Endothelial cell of umbilical vein (primary cell): ENCODE data around the gene MRPL32. TPM values are rescaled to one million over a fixed set of nuclear protein-coding genes. Genes with fewer than 3 reads are reported as not detected.

Experiments used
- BruUV-seq: library from RNA; stranded (reverse); fragments of 400-500 nt; replicated peaks from 2 replicates; lab custom pipeline; 2021; lab: Mats Ljungman, UMichigan
- CTCF ChIA-PET: fragments of 300-600, 350-600 bp; sonication (Branson Sonifier 250); formaldehyde crosslinking; loops from one replicate; lab custom pipeline; 2021; ENCODE audit warnings: antibody characterized with exemption, inconsistent platforms; lab: Charles Lee
- POLR2A ChIA-PET: fragments of 300-600, 350-600 bp; sonication (Branson Sonifier 250); formaldehyde crosslinking; loops from one replicate; lab custom pipeline; 2021; ENCODE audit warnings: antibody characterized with exemption, inconsistent platforms; lab: Charles Lee
- DNase-seq: peaks from one replicate; pipeline ENCODE4 v3.0.0-alpha.2; 2011; ENCODE audit warnings: low read depth, low spot score
- FAIRE-seq: peaks from 2 replicates; lab custom pipeline; 2011; peaks lifted over from hg19 to GRCh38; lab: Jason Lieb, UNC
- H2AFZ ChIP-seq: 2 replicates; pipeline ENCODE4 v1.6.0; 2012; ENCODE audit warnings: low read depth, low read length, control low read depth, inconsistent platforms
- H3K27ac ChIP-seq: 2 replicates; pipeline ENCODE4 v1.5.1; 2011; ENCODE audit warnings: low read depth, mild to moderate bottlenecking, control low read depth, low read length, moderate library complexity; ENCODE audit not compliant: insufficient read depth
- H3K27me3 ChIP-seq, 2 experiments: 2 replicates each; pipeline versions ENCODE4 v1.6.0 to v1.6.1; 2011; ENCODE audit warnings: low read length in 2 of 2, mixed read lengths in 1 of 2; ENCODE audit not compliant: control insufficient read depth in 2 of 2, insufficient read depth in 2 of 2
- H3K36me3 ChIP-seq, 2 experiments: 2 replicates in 1 of 2; 3 replicates in 1 of 2; pipeline ENCODE4 v1.5.1; 2011; ENCODE audit warnings: low read length in 2 of 2, mild to moderate bottlenecking in 1 of 2, moderate library complexity in 1 of 2; ENCODE audit not compliant: control insufficient read depth in 2 of 2, insufficient read depth in 2 of 2; ENCODE audit errors: extremely low read depth in 1 of 2
- H3K4me1 ChIP-seq: 3 replicates; pipeline ENCODE4 v1.5.1; 2011; ENCODE audit warnings: mild to moderate bottlenecking, low read length; ENCODE audit not compliant: control insufficient read depth, insufficient read depth; ENCODE audit errors: extremely low read depth
- H3K4me2 ChIP-seq: 2 replicates; pipeline ENCODE4 v1.6.1; 2011; ENCODE audit warnings: low read length, control low read depth, mixed read lengths; ENCODE audit not compliant: insufficient read depth
- H3K4me3 ChIP-seq, 3 experiments: fragments of 200-600 bp in 1 of 3; sonication (generic), shearing (Covaris generic) in 1 of 3; replicated peaks in 1 of 3; 2 replicates each; pipeline ENCODE4 v1.5.1; 2011 to 2016; ENCODE audit warnings: control low read depth in 3 of 3, low read length in 3 of 3, mild to moderate bottlenecking in 2 of 3, inconsistent platforms in 1 of 3, low read depth in 1 of 3, moderate library complexity in 1 of 3; ENCODE audit not compliant: insufficient read depth in 1 of 3
- H3K79me2 ChIP-seq: 2 replicates; pipeline ENCODE4 v1.6.0; 2012; ENCODE audit warnings: low read length, inconsistent platforms; ENCODE audit not compliant: control insufficient read depth, insufficient read depth
- H3K9ac ChIP-seq: replicated peaks from 2 replicates; pipeline ENCODE3; 2011; ENCODE audit warnings: low read length, control low read depth; ENCODE audit not compliant: insufficient read depth; ENCODE audit errors: extremely low read depth
- H3K9me1 ChIP-seq: replicated peaks from 3 replicates; pipeline ENCODE4 v1.6.0; 2011; ENCODE audit warnings: mild to moderate bottlenecking, low read length; ENCODE audit not compliant: control insufficient read depth, insufficient read depth; ENCODE audit errors: extremely low read depth
- H3K9me3 ChIP-seq: replicated peaks from 2 replicates; pipeline ENCODE4 v1.5.1; 2012; ENCODE audit warnings: low read length, inconsistent platforms; ENCODE audit not compliant: control insufficient read depth, insufficient read depth
- H4K20me1 ChIP-seq: replicated peaks from 2 replicates; pipeline ENCODE3; 2011; ENCODE audit warnings: mild to moderate bottlenecking, low read length; ENCODE audit not compliant: control insufficient read depth, insufficient read depth; ENCODE audit errors: extremely low read depth
- CTCF ChIP-seq, 2 donors: IDR thresholded peaks; 1 replicate in 1 of 2; 2 replicates in 1 of 2; pipeline ENCODE4 v1.5.1; 2011; ENCODE audit warnings: low read length in 2 of 2, mild to moderate bottlenecking in 2 of 2, moderate library complexity in 2 of 2, control low read depth in 1 of 2, inconsistent platforms in 1 of 2, low read depth in 1 of 2; ENCODE audit not compliant: insufficient read depth in 1 of 2; ENCODE audit errors: extremely low read depth in 1 of 2
- EZH2 ChIP-seq: IDR thresholded peaks from 2 replicates; pipeline ENCODE4 v1.6.1; 2012; ENCODE audit warnings: borderline replicate concordance, low read depth, mild to moderate bottlenecking, moderate library complexity, low read length, inconsistent platforms; ENCODE audit not compliant: severe bottlenecking
- FOS ChIP-seq: IDR thresholded peaks from 2 replicates; pipeline ENCODE4 v1.6.1; 2011; ENCODE audit warnings: mild to moderate bottlenecking, low read length, moderate library complexity, borderline replicate concordance; ENCODE audit not compliant: insufficient read depth
- GATA2 ChIP-seq: IDR thresholded peaks from 2 replicates; pipeline ENCODE4 v1.7.0; 2011; ENCODE audit warnings: low read depth, mild to moderate bottlenecking, moderate library complexity, mixed read lengths, low read length; ENCODE audit not compliant: insufficient read length, insufficient read depth
- JUN ChIP-seq: IDR thresholded peaks from 2 replicates; pipeline ENCODE4 v1.6.1; 2011; ENCODE audit warnings: borderline replicate concordance, low read depth; ENCODE audit not compliant: insufficient read length, insufficient read depth
- MAX ChIP-seq: IDR thresholded peaks from 2 replicates; pipeline ENCODE4 v1.6.1; 2011; ENCODE audit not compliant: insufficient read depth, insufficient read length
- MYC ChIP-seq: IDR thresholded peaks from one replicate; pipeline ENCODE4 v1.6.1; 2011; ENCODE audit warnings: mild to moderate bottlenecking, low read depth, low read length
- POLR2A ChIP-seq: IDR thresholded peaks from 2 replicates; pipeline ENCODE4 v1.6.1; 2012; ENCODE audit warnings: low read depth, mild to moderate bottlenecking, control low read depth, low read length
- POLR2AphosphoS5 ChIP-seq: IDR thresholded peaks from 2 replicates; pipeline ENCODE4 v1.6.1; 2012; ENCODE audit warnings: low read depth, mild to moderate bottlenecking, control low read depth, low read length, moderate library complexity; ENCODE audit not compliant: insufficient read depth
- dilution Hi-C: fragments of 300-500 bp; cut with MboI; formaldehyde crosslinking; loops from one replicate; pipeline ENCODE4 v1.15.0; 2019; ENCODE audit warnings: low sequenced_read_pairs; ENCODE audit not compliant: extremely low pct_ligation_motif_present
- intact Hi-C: fragments of 100-400 bp; cut with micrococcal nuclease; formaldehyde crosslinking; loops from one replicate; pipeline ENCODE4 v1.10.0; 2022
- polyA plus RNA-seq, 4 experiments: library from polyadenylated mRNA; depleted of rRNA in 3 of 4; stranded (reverse) in 3 of 4; unstranded in 1 of 4; fragments of >200 nt; gene quantifications; 2 replicates each; pipeline versions ENCODE4 v1.2.1 to v1.2.3, GENCODE V29; 2011 to 2012; ENCODE audit warnings: missing spikeins in 1 of 4
- total RNA-seq: library from RNA; stranded (reverse); gene quantifications from 2 replicates; pipeline ENCODE4 v1.2.3, GENCODE V29; 2021

MRPL32 gene
- total and polyA plus RNA-seq, 2 donors (not counting 3 experiments of a cell fraction or from before 2014, with no cell fraction given) = 39.9 to 62.2 TPM

DNA sequence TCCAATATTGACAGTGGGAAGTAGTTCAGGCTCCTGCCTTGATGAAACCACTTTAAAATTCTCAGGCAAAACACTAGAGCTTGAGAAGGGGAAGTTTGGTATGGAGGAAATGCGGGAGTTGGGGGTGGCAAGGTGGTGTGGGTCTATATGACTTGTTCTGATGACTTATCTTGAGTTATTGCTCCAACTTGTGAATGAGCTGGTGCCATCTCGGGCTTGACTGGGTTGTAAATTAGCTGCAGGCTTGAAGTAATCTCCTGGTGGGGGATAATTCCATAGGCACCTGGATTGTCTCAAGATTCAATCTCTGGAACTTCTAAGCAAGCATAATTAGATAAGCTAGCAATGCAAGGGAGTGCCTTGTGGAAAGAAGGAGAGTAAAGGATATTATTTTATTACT lies 29.0 kb downstream of the MRPL32 start:
- Histone ChIP-seq H3K27ac (no peak overlapping the region), H3K79me2 (no peaks in the 10 kb centered on the region), H3K9ac (no peak overlapping the region), H3K4me1 (no peaks in the 10 kb centered on the region), H3K9me1 (no peaks in the 10 kb centered on the region), H3K9me3 (no peaks in the 10 kb centered on the region), H3K4me3 (no peak overlapping the region), H2AFZ (no peak overlapping the region), H3K4me2 (no peak overlapping the region), H3K27me3 (peaks cover 0 to 4% of the 10 kb centered on the region in 2 experiments), H3K36me3 (no peaks in the 10 kb centered on the region), H4K20me1 (no peaks in the 10 kb centered on the region)
- ChIA-PET POLR2A (no interaction called here), CTCF (interaction anchor here (1.1 to 2.2 kb wide), 2 partner anchors 9 to 20 kb away, joined by 4 to 10 read pairs; no protein-coding TSS in a partner anchor)
- intact Hi-C loops (no loop called here), dilution Hi-C loops (no loop called here)
- FAIRE-seq = no peak
- DNase-seq = no peak
- no TSS peak for BruUV-seq
- TF ChIP-seq GATA2 = no peak
- TF ChIP-seq MAX = no peak
- no peak for TF ChIP-seq JUN
- TF ChIP-seq EZH2 = no peak
- TF ChIP-seq FOS = no peak
- TF ChIP-seq MYC = no peak
- no peak for TF ChIP-seq POLR2A
- TF ChIP-seq CTCF (IDR thresholded peaks at IDR 0.05; ENCODE audit: extremely low read depth in 1 of 2, insufficient read depth in 1 of 2, low read depth in 1 of 2, low read length in 2 of 2) = no peak
- TF ChIP-seq POLR2AphosphoS5 = no peak
